Measurements from ENCODE around the gene ZNFX1.
"Not testable (repeated sequence)": the region's sequence is repeated elsewhere in the genome, so short reads cannot be mapped to it uniquely, and the experiment has no call there.

Gene ZNFX1

GRCh38 chr20:49203011-49203410 is 74.8 kb downstream of the ZNFX1 start:
- no peak for TF ChIP-seq CTCF (IDR thresholded peaks at IDR 0.05)
- Histone ChIP-seq H3K36me3 (no peaks in the 10 kb centered on the region), H3K9me3 (no peaks in the 10 kb centered on the region), H3K4me3 (no peak overlapping the region), H3K27me3 (no peaks in the 10 kb centered on the region), H3K4me1 (no peaks in the 10 kb centered on the region), H3K27ac (no peak overlapping the region)
- no peak for DNase-seq
- intact Hi-C loops (cut with DNase I; ENCODE audit: low total_unique reads): no loop called here

- H3K36me3 ChIP-seq: no peaks in the 10 kb centered on the region
- DNase-seq: no peak
- H3K4me3 ChIP-seq: no peak overlapping the region
- no peaks in the 10 kb centered on the region for H3K4me1 ChIP-seq
- no peak overlapping the region for H3K27ac ChIP-seq
- no peaks in the 10 kb centered on the region for H3K27me3 ChIP-seq
- no peak for TF ChIP-seq CTCF (IDR thresholded peaks at IDR 0.05)
- H3K9me3 ChIP-seq: no peaks in the 10 kb centered on the region
- intact Hi-C loops (cut with DNase I; ENCODE audit: low total_unique reads): no loop called here
Measured at GRCh38 chr20:49199729-49200293, 78.0 kb downstream of the ZNFX1 start.

GRCh38 chr20:49192944-49193518 is 84.8 kb downstream of the ZNFX1 start:
- H3K4me1 ChIP-seq; H3K27ac ChIP-seq; DNase-seq; H3K36me3 ChIP-seq; H3K4me3 ChIP-seq; H3K9me3 ChIP-seq; intact Hi-C loops (cut with DNase I; ENCODE audit: low total_unique reads); H3K27me3 ChIP-seq: not testable (repeated sequence)
